GM21825 (cell line): ENCODE data around the gene NR3C2.
"Not testable (repeated sequence)": the region's sequence is repeated elsewhere in the genome, so short reads cannot be mapped to it uniquely, and the experiment has no call there.

Experiments
- ATAC-seq: cut with Tn5 transposase; IDR thresholded peaks from one replicate; pipeline ENCODE4 v1.9.1; 2021; ENCODE audit warnings: mild to moderate bottlenecking, moderate library complexity; ENCODE audit not compliant: unreplicated experiment

Gene NR3C2

DNA sequence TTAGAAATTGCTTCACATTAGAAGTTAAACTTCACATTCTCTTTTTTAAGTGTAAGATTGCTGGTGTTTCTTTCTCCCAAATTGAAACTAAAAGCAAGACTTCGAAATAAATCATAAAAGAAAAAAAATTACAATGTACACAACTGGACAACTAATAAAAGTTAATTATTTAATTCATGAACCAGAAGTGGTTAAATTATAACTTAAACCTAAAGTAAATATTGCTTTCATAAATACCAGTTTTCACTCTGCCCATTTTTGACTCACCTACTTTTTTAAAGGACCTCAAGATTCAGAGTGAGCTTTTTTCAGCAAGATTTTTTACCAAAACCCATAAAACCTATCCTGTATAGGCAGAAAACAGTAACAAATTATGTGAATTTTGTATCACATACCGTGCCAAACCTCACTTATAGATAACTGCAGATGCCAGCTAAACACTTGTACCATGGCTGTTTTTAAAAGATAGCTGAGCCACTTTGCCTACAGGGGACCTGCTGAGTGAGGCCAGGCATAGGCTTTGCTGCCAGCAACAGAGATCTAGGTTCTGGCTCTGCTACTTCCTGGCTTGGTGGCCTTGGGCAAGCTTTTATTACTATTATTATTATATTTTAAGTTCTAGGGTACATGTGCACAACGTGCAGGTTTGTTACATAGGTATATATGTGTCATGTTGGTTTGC lies 259.8 kb downstream of the NR3C2 start:
- no peak for ATAC-seq

DNA sequence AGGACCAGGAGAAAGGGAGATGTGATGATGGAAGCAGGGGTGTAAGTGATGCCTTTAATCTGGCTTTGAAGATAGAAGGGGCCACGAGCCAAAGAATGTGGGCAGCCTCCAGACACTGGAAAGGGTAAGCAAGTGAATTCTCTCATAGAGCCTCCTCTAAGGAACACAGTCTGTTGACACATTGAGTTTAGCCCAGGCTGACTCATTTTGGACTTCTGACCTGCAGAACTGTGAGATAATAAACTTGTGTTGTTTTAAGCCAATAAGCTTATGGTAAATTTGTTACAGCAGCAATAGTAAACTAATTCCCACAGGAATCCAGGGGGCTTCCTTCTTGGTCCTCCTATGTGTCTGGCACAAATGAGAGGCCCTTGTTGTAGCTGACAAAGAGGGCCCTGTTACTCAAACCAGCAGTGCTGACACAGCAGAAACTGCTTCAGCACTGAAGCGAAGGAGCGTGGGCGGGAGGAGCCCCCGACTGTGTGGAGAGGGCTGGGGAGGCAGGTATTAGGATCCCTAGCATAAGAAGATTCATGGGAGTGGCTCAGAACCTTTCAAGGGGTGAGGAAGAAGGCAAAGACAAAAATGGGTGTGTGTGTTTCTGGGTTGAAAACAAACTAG lies 268.7 kb downstream of the NR3C2 start:
- ATAC-seq: no peak

DNA sequence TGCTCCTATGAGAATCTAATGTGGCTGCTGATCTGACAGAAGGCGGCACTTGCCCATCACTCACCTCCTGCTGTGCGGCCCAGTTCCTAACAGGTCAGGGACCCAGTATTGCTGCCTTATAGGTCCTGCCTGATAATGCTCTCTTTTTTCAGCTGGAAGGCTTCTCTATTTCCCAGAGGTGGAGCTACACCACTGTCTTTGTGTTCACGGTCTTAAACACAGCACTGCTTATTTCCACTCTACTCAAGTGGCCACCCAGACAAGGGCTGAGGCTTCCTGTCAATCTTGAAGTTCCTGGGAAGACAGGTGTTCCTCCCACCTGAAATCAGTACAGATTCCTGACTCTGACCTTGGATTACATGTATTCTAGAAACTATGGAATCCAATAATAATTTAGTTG lies 270.6 kb downstream of the NR3C2 start:
- ATAC-seq: no peak

DNA sequence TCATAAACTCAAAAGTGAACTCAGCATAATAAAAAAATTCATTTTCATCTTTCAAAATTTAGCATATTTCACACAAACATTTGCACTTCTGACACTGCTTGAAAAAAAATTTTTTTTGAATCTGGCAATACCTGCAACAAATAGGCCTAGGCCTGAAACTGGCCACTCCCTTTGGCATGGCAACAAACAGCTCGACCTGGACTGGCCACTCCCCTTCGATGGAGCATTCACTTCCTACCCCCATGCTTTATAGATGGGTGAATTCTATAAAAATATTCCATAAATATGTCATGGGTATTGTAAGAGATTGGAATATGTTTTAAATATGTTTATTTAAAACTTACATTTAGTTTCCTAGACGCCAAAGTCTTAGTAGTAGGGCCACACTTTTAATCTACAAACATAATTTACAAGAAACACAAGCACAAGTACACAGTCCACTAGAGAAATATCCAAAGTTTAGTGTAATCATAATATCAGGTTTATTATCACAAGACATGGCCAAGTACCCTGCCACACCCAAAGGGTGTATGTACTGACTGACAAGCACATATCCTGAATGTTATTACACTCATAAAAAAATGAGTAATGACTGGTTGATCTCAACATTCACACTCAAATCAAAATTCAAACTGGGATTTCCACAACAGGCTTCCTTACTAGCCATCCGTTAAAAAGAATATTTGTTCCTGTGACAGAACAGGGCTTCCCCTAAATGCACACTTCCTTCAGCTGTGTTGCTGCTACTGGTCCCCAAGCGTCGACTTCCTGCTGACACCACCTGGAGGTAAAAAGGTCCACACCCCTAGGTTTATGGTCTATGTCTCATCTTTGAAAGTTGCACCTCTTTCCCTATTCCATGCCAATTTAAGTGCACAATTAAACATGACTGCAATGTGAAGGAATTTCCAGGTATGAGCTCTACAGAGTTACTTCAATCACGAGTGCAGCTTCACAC lies 271.5 kb downstream of the NR3C2 start:
- ATAC-seq: no peak

DNA sequence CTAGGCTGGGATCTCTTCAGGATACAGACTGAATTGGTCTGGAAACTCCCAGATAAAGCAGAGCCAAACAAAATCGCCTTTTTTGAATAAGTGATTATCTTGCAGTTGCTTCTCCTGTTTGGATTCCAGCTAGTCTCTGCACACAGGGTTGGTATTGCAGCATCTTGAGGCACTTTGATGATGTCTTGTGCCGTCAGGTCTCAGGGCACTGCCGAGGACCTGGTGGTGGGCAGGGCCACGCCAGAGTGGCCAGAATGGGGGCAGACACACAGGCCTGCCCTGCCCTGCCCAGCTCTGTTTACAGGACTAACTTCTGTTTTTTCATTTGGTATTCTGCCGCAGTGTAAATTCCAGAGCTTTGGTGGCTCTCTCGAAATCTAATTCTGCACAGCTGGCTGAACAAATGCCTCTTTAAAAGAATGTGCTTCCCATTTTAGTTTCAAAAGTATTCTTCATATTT lies 276.1 kb downstream of the NR3C2 start:
- no peak for ATAC-seq

DNA sequence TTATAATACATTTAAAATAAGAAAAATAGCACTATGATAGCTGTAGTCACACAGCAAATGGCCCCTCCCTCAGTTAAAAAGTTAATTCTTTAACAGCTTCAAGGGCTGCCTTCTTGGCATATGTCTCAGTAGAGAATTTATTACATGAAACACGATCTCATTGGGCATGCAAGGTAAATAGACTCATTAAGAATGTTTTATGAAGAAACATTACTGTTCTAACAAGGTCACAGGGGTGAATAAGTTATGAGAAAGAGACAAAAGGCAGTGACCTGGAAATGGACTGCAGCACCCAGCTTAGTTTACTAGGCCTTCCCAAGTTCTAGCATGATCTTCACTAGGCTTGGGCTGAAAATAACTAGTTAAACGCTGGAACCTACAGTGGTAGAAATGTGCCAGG lies 277.7 kb downstream of the NR3C2 start:
- ATAC-seq: no peak

DNA sequence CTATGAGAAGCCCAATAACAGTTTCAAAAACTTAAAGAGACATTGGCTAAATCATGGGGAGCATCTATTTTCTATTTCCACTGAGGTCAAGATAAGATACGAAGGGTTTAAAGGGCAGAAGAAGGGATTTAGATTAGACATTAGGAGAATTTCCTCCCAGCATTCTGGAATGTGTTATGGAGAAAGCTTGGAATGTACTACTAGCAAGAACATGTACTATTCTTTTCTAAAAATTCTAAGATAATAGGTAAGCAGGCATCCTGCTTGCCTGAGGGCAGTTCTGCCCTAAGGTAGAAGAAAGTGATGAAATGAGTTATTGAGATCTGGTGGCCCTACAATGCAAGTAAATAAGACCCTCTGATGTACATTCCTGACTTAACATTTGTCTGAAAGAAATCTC lies 279.2 kb downstream of the NR3C2 start:
- ATAC-seq: no peak

DNA sequence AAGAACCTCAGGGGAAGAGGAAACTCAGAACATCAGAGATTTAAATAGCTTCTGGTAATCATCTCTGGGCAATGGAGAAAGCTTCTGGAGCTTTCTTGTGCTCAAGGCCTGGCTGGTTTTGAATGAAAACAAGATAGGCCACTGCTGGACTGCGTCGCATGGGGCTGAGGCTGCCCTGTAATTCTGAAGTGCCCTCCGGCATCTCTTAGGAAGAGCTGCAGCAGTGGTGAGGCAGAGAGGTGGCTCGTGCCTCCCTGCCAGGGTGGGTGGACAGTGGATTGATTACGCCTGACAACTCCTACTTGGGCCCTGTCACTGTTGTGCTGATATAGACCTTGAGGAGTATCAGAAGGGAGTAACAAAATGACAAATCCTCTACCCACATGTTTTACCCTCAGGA lies 279.7 kb downstream of the NR3C2 start:
- no peak for ATAC-seq

DNA sequence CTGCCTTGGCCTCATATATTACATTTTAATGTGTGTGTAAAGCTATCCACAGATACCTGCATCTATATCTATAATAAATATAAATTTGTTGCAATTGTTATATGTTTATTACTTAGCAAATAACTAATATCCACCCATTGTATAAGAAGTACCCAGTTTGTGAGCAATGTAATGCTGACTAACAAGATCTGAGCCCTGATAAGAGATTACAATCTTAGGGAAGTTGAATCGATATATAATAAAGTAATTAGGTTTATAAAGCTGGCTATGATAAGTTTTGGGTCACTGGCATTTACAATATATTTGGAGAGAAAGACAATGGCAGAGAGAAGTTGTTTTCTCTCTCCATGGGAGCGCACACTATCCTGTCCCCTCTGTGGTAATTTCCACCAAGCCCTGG lies 280.6 kb downstream of the NR3C2 start:
- ATAC-seq: no peak

DNA sequence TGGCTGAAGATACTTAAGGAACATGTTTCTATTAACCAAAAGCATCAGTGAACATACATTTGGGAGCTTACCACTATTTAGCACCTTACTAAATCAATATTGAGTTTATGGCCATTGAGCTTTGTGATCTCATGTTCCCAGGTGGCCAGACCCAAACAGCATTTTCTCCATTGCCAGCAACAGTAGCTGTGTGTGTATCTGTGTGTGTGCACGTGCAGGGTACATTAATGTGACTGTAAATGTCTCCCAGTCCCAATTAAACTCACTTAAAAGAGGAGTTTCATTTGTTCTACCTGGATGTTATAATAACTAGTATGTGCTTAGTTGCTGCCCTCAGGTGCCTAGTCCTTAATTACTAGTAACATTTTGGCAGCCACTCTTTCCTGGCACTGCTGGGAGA lies 282.4 kb downstream of the NR3C2 start:
- no peak for ATAC-seq

DNA sequence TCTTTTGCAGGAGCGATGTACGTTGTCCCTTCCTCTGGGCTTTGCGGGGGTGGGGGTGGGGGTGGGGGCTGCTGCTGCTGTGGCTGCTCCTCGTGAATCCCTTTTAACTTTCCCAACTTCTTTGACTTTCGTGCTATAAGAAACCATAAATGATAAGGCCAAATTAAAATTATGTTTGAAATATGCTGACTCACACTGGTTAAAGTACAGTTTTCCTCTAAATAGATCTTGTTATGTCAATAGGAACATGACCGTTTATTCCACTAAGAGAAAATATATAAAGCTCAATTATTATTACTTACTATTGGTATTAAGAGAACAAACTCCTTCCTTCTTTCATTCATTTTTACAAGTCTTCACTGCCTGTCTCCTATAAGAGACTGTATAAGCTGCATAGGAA lies 287.4 kb downstream of the NR3C2 start:
- no peak for ATAC-seq

DNA sequence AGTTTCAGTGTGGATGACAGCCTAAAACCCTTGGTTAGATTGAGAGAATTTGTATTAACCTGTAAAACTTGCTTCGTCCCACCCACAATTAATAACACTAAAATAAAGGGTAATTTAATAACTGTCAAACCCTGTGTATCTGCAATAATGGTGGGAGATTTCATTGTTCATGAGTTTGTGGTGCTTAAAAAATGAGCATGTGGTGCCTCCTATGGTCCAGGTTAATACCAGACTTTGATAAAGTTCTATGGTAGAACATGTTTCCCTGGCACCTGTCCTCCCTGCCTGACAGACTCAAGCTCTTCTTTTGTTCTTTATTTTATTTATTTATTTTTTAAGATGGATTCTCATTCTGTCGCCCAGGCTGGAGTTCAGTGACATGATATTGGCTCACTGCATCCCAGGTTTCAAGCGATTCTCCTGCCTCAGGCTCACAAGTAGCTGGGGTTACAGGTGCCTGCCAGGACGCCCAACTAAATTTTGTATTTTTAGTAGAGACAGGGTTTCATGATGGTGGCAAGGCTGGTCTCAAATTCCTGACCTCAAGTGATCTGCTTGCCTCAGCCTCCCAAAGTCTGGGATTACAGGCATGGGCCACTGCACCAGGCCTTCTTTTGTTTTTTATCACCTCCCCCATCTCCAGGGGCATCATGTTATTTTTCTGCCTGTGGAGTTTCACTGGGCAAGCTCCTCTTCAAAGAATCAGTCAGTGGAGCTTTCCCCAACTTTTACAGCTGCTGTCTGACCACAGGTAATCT lies 289.2 kb downstream of the NR3C2 start:
- no peak for ATAC-seq

DNA sequence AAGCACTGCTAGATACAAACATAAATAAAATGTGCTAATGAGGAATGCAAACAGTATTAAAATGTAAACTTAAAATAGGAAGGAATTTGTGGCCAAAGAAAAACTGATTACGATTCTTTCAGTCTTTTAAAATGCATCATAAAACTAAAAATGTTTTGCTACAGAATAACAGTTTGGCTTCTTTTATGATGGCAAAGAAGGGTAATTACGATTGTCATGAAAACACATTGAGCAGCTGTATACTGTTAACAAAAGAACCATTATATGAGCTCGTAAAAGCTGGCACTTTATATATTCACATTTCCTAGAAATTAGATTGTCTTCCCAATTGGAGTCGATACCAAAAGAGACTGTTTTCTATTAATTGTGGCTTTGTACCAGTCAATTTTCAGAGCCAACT lies 290.4 kb downstream of the NR3C2 start:
- no peak for ATAC-seq

DNA sequence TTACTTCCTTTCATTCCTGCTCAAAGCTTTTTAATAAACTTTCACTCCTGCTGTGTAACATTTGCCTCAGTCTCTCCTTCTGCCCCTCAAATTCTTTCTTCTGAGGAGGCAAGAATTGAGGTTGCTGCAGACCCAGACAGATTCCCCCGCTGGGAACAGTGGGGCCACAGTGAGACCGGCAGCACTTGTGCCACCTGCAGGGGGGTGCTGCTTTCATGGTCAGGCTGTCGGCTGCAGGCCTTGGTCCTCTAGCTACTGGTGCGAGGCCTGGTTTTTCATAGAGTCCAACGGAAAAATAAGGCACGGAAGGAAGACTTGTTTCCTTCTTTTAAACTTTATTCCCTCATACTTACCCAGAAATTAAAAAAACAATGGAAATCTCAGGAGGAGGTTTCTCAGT lies 296.7 kb downstream of the NR3C2 start:
- no peak for ATAC-seq

DNA sequence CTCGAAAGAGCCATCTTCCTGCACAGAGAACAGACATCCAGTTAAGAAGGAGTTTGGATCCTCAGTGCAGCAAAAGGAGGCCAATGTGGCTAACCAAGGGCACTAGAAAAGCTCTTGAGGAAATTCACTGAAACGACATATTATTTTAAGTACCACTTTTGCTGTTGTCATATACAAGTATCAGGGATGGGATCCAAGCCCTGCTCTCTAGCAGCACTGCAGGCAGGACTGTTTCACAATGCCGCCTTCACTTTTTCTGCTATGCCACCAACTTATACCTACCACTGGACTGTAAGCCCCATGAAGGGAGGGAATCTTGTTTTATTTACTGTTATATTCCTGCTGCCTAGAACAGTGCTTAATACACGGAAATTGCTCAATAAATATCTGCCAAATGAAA lies 299.0 kb downstream of the NR3C2 start:
- ATAC-seq: no peak

DNA sequence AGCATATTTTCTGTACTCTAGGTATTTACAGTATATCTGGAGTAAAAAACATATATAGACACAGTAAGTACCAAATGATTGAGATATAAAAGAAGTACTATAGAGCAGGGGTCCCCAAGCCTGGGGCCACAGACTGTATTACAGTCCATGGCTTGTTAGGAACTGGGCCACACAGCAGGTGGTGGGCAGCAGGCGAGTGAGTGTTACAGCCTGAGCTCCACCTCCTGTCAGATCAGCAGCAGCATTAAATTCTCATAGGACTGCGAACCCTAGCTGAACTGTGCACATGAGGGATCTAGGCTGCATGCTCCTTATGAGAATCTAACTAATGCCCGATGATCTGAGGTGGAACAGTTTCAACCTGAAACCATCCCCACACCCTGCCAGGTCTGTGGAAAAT lies 300.7 kb downstream of the NR3C2 start:
- ATAC-seq: no peak

DNA sequence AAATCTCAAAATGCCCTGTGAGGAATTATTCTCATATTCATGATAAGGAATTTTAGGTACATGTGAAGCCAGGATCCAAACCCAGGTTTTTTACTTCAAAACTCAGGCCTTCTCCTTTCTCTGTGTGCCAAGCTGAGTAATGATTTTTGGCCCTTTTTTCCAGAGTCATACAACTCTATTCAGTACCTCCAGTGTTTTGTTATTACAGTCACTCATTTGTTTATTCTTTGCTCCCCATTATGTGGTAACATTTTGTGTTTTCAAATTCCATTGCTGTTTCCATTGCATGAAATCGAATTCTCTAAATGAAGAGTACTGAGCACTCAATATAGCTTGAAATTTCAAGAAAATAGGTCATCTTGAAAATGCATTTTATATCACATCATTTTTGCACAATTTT lies 315.4 kb downstream of the NR3C2 start:
- no peak for ATAC-seq

DNA sequence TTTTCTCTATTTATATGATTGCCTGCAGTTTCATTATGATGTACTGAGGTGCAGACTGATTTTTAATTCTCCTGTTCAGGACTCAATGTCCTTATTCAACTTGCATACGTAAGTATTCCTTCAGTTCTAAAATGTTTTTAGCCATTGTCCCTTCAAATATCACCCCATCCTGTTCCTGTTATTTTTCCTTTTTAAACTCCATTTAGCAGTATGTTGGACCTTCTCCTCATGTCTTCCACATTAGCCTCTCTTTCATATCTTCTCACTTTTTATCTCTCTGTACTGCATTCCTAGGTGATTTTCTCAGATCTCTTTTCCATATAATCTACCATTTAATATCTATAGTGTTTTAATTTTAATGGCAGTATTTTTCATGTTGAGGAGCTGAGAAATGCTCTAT lies 317.7 kb downstream of the NR3C2 start:
- no peak for ATAC-seq

DNA sequence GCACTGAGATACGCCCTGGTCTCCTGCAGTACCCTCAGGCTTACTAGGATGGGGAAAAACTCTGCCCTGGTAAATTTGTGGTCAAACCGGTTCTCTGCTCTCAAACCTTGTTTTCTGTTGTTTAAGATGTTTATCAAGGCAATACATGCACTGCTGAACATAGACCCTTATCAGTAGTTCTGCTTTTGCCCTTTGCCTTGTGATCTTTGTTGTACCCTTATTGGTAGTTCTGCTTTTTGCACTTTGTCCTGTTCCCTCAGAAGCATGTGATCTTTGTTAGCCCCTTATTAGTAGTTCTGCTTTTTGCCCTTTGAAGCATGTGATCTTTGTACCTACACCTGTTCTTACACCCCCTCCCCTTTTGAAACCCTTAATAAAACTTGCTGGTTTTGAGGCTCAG lies 319.1 kb downstream of the NR3C2 start:
- not testable (repeated sequence) for ATAC-seq

DNA sequence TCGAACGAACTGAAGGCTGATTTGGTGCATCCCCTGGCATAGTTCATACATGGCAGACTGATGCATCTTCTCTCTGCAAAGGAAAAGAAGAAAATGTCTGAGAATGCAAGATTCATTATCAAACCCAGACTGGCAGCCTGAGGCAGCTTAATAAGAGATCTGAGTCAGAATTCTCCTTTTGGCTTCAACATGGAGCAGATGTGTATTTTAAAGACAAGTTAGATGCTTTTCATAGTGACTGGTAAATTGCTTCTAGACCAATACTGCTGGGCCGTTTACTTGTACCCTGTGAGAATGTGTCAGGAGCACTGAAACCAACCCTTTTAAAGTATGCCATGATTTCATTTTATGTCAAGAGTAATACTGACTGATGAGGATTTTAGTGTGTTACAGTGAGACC lies 322.0 kb downstream of the NR3C2 start:
- ATAC-seq: no peak

DNA sequence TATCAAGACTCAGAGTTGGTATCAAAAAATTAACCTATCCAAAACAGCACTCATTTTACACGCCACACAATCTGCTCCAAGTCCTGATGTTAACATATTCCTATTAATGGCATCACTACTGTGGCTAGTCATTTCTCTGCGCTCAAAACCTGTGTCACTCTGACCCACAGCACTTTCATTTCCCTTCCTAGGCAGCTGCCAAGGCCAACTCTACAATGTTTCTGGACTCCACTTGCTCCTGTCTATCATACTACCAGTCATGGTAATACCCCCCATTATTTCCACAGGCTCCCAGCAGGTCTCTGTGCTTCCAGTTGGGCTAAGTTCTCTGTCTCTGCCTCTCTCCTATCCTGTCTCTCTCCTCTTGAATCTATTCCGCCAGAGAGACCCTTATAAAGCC lies 323.6 kb downstream of the NR3C2 start:
- ATAC-seq: no peak
